Tibial nerve (tissue), 3 donors: ENCODE measurements around the gene GALE.

ENCODE experiments used
- POLR2A ChIP-seq, 2 donors: fragments of 450-650 bp; IDR thresholded peaks; one replicate each; pipeline ENCODE4 v1.6.1; 2017; ENCODE audit warnings: antibody characterized with exemption in 2 of 2, mild to moderate bottlenecking in 2 of 2, moderate library complexity in 2 of 2
- TF ChIP-seq, protein P1 (sequence below), 5 experiments: fragments of 200-600 bp in 3 of 5; fragments of 450-650 bp in 2 of 5; sonication (generic) in 3 of 5; IDR thresholded peaks; one replicate each; pipeline ENCODE4 v1.5.1; 2016 to 2019; ENCODE audit warnings: antibody characterized with exemption in 5 of 5, mild to moderate bottlenecking in 3 of 5, moderate library complexity in 2 of 5

DNA sequence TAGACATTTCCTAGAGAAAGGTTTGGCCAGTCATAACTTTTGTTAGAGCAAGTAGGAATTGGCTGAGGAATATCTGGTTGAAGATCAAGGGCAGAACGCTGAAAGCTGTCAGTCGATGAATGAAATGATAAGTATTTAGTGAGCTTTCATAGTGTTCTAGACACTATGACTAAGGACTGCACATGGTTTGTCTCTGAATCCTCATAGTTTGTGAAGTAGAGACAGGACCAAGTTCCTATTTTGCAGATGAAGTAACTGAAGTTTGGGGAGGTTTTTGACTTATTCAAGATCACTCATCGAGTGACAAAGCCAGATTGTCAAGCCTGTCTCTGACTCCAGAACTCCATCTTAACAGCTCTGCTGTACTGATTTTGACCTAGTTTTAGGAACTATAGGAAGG, 52.5 kb downstream of the GALE start:
- TF ChIP-seq, protein P1, sequence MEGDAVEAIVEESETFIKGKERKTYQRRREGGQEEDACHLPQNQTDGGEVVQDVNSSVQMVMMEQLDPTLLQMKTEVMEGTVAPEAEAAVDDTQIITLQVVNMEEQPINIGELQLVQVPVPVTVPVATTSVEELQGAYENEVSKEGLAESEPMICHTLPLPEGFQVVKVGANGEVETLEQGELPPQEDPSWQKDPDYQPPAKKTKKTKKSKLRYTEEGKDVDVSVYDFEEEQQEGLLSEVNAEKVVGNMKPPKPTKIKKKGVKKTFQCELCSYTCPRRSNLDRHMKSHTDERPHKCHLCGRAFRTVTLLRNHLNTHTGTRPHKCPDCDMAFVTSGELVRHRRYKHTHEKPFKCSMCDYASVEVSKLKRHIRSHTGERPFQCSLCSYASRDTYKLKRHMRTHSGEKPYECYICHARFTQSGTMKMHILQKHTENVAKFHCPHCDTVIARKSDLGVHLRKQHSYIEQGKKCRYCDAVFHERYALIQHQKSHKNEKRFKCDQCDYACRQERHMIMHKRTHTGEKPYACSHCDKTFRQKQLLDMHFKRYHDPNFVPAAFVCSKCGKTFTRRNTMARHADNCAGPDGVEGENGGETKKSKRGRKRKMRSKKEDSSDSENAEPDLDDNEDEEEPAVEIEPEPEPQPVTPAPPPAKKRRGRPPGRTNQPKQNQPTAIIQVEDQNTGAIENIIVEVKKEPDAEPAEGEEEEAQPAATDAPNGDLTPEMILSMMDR (IDR thresholded peaks at IDR 0.05), result no peak
- TF ChIP-seq POLR2A (IDR thresholded peaks at IDR 0.05), result no peak
